DMS53 (cell line): ENCODE results near the gene SLC9C1.

Source experiments
- DNase-seq: peaks from one replicate; lab custom pipeline; 2025; lab: John Stamatoyannopoulos, UW

SLC9C1 gene

DNA sequence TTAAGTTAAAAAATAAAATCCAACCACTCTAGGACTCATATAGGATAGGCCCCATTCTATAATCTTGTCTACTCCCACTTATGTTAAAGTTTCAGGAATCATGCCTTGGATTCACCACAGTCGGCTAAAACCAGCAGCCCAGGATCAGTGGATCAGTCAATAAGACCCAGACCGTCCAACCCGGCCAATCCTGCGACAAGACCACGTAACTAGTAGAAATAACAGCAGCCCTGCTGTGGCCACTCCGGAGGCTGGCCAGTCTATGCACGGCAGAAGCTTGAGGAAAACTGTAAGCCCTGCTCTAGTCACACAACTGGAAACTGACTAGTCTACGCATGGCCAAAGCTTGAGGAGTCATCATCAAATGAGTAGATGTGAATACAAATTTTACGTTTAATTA is 12.8 kb upstream of the SLC9C1 start:
- no peak for DNase-seq

DNA sequence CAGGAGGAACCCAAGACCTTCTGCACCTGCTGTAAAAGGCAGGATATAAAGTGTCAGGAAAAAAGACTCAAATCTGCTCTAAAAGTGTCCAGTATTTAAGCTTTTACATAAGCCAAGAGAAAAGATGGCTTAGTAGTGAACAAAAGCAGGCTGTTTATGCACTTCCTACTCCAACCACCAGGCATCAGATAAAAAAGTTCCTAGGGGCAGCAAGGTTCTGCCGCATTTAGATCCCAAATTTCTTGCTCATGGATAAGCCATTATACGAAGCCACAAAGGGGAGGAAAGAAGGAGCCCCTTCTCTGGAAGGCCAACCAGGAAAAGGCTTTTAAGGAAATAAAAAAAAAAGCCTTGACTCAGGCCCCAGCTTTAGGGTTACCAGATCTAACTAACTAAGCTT is 10.6 kb upstream of the SLC9C1 start:
- DNase-seq, result peak; percentile 8

GRCh38 chr3:112303764-112304325 is 9.8 kb upstream of the SLC9C1 start:
- DNase-seq, result no peak

GRCh38 chr3:112302881-112303763 is 9.1 kb upstream of the SLC9C1 start:
- DNase-seq, result no peak

DNA sequence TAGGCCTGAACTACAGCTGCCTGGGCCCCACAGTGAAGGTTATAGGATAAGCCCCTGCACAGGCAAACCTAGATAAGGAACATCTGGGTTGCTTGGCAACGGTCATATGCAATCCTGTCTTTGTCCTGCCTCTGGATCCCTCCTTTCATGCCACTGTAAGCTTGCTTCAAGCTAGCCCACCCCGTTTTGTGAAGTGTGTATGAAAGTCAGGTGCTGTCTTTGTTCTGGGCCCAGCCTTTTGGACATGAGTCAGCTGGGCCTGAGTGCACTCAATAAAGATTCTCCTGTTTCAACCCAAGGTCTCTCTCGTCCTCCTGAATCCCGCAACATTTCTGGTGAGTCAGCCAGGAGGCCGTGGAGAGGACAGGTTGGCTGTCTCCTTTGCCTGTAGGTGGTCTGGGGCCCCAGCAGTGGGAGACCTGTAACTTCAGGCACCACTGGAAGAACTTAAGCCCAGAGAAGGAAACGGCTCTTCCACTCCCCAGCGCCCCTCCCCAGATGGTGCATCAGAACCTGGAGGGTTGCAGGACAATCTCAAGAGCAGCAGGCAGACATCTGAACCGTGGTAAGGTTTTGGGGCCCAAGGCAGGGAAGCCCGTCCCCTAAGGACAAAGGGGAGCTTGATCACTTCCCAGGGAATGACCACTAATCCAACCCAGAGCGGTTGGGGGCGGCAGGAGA is 8.3 kb upstream of the SLC9C1 start:
- peak; percentile 3 for DNase-seq

DNA sequence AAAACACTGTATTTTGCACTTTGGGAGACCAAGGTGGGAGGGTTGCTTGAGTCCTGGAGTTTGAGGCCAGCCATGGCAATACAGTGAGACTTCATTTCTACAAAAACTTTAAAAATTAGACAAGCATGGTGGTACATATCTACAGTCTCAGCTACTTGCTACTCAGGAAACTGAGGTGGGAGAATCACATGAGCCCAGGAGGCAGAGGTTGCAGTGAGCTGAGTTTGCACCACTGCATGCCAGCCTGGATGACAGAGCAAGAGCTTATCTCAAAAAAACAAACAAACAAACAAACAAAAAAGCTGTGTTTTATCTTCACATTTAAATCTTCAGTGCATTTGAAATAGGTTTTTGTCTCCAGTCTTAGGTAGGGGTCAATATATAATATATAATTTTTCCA is 4.8 kb upstream of the SLC9C1 start:
- no peak for DNase-seq

- no peak for DNase-seq
Measured at GRCh38 chr3:112297714-112298113, 3.7 kb upstream of the SLC9C1 start.

DNA sequence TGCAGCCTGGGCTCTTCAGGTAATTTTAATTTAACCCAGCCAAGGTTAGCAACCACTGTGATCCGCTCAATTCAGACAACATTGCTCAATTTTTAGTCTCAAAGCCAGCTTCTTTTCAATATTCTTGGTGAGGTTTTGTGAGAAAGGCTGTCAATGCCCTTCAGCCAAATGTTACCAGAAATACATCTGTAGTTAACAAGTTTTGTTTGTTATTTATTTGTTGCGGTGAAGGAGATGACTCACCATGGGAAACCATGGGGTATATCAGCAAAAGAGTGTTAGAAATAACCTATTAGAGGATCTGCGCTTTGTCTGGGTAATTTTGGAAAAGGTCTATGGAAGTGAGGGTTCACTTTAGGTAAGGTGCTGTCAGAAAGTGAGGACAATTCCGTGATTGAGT is 5.0 kb downstream of the SLC9C1 start:
- DNase-seq, result no peak

DNA sequence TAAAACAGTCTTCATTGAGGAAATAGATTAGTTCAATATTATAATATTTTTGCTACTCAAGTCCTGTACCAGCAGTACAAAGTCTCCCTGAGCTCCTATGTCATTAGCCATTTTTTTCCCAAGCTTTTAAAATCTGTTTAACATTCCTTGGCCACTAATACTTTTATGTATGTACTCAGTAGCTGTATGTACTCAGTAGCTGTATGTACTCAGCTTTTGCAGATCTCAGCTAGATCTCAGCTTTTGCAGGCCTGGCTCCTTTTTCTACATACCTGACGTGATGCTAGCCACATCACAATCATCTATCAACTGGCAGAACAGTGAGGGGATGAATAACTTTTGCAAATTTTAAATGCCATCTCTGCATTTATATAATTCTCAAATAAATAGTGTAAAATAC is 13.8 kb downstream of the SLC9C1 start:
- no peak for DNase-seq

GRCh38 chr3:112273536-112273935 is 20.5 kb downstream of the SLC9C1 start:
- no peak for DNase-seq

DNA sequence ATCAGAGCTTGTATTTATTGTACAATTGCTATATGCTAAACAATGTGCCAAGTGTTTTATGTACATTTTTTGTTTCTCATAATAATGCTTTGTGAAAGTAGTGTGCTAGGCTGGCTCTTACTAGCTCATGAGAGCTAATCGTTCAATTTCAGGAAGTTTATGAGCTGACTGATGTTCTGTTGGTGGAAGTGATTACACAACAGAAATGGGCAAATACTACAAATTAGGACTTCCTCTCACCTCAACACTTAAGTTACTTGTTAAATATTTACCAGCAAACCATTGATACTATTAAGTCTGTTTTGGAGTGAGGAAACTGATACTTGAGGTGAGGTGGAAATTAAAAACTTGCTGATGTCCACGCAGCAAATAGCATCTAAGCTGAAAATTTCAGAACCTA is 32.3 kb downstream of the SLC9C1 start:
- DNase-seq, result peak; percentile 47

DNA sequence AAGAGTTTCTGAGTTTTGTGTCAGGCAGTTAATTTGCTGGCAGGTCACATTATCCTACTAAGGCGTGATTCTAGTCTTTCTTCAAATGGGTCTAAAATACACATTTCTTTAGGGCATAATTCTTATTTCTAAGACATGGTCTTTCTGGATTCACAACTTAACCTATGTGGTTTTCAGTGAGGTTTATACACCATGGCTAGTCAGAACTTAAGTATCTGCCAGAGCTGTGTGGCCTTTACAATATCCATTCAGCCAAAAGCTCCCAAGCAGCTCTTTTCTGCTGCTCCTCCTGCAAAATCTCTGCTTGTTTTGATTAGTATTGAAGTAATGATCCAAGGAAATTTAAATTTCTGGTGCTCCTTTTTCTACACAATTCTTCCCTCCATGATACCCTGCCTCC is 33.5 kb downstream of the SLC9C1 start:
- no peak for DNase-seq

DNA sequence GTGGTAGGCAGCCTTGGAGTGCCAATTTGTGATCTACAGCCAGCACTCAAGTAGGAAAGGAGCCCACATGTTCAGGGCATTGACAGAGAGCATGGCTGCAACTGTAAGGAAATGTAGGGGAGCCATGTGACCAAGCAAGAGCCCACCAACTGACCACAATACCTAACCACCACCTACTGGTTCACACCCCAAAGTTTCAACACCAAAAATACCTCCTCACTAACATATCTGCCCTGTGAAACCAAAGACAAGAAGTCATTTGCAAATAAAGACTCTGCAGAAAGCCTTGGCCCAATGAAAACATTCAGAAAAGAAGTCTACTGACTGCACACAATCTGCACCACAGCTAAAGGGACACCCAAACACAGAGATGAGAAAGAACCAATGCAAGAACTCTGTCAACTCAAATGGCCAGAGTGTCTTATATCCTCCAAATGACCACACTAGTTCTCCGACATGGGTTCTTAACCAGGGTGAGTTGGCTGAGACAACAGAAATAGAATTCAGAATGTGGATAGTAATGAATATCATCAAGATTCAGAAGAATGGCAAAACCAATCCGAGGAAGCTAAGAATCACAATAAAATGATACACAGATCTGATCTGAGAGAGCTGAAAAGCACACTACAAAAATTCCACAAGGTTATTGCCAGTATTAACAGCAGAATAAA is 40.6 kb downstream of the SLC9C1 start:
- no peak for DNase-seq

DNA sequence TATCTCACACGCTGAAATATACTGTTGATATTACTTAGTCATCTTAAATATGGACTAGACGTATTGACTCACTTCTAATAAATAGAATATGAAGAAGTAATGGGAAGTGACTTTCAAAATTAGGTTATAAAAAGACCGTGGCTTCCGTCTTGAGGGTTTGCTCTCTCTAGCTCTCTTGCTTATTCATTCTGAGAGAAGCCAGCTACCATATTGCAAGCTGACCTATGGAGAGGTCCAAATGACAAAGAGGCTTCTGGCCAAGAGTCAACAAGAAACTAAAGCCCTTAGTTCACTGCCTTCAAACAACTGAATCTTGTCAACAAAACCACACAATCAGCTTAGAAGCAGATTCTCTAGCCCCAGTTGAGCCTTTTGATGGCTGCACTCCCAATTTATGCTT is 46.1 kb downstream of the SLC9C1 start:
- no peak for DNase-seq

- DNase-seq, result no peak
Measured at GRCh38 chr3:112247350-112247749, 46.7 kb downstream of the SLC9C1 start.

GRCh38 chr3:112233083-112233482 is 60.9 kb downstream of the SLC9C1 start:
- no peak for DNase-seq

- DNase-seq, result no peak
Measured at GRCh38 chr3:112231727-112232126, 62.3 kb downstream of the SLC9C1 start.

DNA sequence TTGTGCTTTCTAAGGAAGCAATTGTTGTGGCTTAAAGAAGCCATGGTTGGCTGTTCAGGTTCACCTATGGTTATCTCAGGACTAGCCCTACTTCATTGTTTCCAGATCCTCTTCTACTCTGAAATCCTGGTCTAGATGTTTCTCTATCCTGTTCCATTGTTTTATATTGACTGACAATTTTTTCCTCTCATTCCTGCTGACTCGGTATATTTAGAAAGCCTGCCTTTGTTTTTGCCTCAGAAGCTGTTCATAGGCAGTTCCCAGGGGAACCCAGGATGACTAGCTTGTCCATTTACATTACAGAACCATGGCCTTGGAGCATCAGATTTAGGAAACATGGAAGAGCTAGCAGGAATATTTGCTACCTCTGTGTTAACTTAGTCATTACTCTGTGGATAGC is 64.0 kb downstream of the SLC9C1 start:
- DNase-seq, result no peak

- DNase-seq, result no peak
Measured at GRCh38 chr3:112228786-112229185, 65.2 kb downstream of the SLC9C1 start.

DNA sequence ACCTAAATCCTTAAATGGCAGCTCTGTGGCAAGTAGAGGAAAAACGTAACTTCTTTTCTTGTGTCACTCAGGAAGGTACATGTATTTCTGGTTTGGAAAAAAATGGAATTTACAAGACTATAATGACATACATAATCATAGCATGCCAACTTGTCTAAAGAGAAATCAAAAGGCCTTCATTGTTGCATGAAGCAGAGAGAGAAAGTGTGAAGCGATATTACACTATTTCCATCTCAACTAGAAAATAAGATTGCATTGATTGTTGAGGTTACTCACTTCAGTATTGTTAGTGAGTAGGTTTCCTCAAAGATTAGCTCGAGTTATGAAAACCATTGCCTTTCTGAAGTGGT is 93.7 kb downstream of the SLC9C1 start:
- DNase-seq, result no peak

- peak; percentile 27 for DNase-seq
Measured at GRCh38 chr3:112199622-112200316, 94.2 kb downstream of the SLC9C1 start.

DNA sequence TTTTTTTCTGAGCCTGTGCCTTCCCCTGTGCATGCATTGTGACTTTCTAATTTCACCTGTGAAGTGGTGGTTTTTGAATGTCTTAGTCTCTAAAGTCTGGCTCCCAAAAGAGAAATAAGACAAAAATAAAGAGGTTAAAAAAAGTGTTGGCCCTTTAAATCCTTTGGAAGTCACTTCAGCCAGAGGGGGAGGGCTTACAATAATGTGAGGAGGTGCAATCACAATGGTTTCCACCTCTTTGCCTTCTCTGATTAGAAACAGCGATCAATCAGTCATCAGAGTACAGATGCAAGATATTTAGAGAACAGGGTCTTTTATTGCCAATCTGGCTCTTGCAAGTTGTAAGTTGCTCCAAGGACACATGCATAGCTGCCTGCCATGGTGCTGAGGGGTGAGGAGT is 96.9 kb downstream of the SLC9C1 start:
- DNase-seq, result no peak
